Adrenal gland (tissue), 5 donors: Measurements from ENCODE around the gene CCDC13.

Experiments
- CTCF ChIP-seq, 6 experiments: fragments of 450-650 bp in 4 of 6; fragments of 200-600 bp in 2 of 6; sonication (generic) in 1 of 6; IDR thresholded peaks; 1 replicate in 5 of 6; 2 replicates in 1 of 6; pipeline versions ENCODE4 v1.5.1 to v1.8.0; 2016 to 2021; ENCODE audit warnings: antibody characterized with exemption in 6 of 6, mild to moderate bottlenecking in 2 of 6, moderate library complexity in 1 of 6
- POLR2A ChIP-seq, 2 donors: fragments of 450-650 bp; IDR thresholded peaks; one replicate each; pipeline ENCODE4 v1.6.1; 2017; ENCODE audit warnings: antibody characterized with exemption in 2 of 2, mild to moderate bottlenecking in 2 of 2, moderate library complexity in 1 of 2
- donor health status: DM: no; HTN: no; CAD: no.

- TF ChIP-seq POLR2A (IDR thresholded peaks at IDR 0.05), result no peak
- TF ChIP-seq CTCF (IDR thresholded peaks at IDR 0.05), result no peak
Observed at GRCh38 chr3:42743204-42743995, 29.7 kb downstream of the CCDC13 start.
